ENCODE measurements around the gene SUSD3.

Gene SUSD3

DNA sequence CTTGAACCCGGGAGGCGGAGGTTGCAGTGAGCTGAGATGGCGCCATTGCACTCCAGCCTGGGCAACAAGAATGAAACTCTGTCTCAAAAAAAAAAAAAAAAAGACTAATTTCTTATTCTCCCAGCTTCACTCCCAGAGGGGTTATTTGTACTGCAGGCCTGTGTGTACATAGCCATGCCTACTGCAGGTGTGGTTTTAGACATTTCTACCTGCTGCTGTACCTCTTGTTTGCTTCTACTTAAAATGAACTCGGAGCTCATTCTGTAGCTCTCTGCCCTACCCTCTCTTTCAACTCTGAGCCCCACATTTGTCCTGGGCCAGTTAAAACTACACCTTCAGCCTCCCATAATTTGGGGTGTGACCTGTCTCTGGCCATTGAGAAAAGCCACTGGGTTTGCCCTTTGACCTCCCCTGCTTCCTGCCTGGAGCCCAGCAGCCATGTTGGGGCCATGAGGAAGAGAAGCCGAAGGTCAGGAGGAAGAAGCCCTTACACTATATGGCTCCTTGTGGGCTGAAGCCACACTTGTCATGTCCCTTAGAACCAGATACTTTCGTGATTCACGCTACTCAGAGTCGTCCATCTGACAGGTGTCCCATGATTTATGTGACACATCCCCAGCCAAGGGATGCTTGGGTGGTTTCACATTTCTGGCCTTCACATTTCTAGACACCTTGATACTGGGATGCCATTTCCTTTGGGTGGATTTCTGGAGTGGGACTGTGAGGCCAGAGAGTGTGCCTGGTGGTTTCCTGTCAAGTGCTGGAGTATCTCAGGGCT lies 28.1 kb downstream of the SUSD3 start:
- FAIRE-seq (no peak), DNase-seq (ENCODE audit: insufficient read length, low spot score) (no peak)
- TF ChIP-seq SPI1 (IDR thresholded peaks at IDR 0.05; ENCODE audit: low read depth, low read length) (no peak), POU2F2 (IDR thresholded peaks at IDR 0.05; ENCODE audit: low read depth, low read length) (no peak), POLR2AphosphoS5 (IDR thresholded peaks at IDR 0.05; ENCODE audit: low read depth, low read length) (no peak)

DNA sequence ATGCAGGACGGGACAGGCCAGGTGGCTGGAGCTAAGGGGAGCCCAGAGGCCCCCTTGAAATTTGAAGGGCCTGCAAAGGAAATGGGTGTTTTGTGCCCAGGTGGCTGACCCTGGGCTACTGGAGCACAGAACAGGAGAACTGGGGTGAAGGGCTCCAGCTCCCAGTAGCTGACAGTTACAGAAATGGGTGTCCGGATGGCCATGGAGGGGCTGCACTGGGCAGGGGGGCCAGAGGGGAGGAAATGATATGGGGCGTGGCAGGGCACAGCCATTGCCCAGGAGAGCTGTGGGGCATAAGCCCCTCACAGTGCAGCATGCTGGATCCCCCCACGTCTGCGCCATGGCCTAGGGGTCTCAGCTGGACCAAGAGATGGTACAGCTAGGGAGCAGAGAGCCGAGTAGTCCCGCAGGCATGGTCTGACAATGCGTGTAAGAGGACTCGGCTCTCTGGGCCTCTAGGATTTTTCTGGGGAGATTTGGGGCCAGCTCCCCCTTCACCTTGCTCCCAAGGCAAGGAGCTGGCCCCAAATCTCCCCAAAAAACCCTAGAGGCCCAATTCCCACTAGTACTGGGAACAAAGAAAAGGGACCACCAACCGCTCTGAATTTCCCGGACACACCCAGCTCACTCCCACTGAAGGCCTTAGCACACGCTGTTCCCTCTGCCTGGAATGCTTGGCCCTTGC lies 29.6 kb downstream of the SUSD3 start:
- TF ChIP-seq PAX5 (IDR thresholded peaks at IDR 0.05; ENCODE audit: insufficient read depth, low read length, severe bottlenecking) (no peak), POLR2A (IDR thresholded peaks at IDR 0.05; ENCODE audit: low read depth, low read length) (no peak), POLR2AphosphoS5 (IDR thresholded peaks at IDR 0.05; ENCODE audit: low read depth, low read length) (no peak), SPI1 (IDR thresholded peaks at IDR 0.05; ENCODE audit: low read depth, low read length) (no peak), POU2F2 (IDR thresholded peaks at IDR 0.05; ENCODE audit: low read depth, low read length) (no peak), TAF1 (IDR thresholded peaks at IDR 0.05; ENCODE audit: low read depth, low read length) (no peak)
- no peak for DNase-seq (ENCODE audit: insufficient read length, low spot score)
- FAIRE-seq: no peak

DNA sequence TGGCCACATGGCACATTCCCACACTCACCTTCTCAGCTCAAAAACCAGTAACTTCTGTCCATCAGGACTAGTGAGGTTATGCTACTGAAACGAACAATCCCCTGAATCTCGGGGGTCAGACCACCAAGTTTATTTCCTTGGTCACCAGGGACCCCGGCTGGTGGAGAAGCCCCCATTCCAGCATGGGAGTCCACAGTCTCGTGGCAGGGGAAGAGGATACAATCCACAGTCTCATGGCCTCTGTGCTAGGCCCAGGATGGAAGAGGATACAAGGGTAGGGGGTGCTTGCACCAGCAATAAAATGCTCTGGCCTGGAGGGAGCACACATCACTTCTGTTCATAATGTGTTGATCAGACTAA lies 30.1 kb downstream of the SUSD3 start:
- no peak for FAIRE-seq
- TF ChIP-seq POLR2AphosphoS5 (IDR thresholded peaks at IDR 0.05; ENCODE audit: low read depth, low read length) (no peak), POU2F2 (IDR thresholded peaks at IDR 0.05; ENCODE audit: low read depth, low read length) (no peak), SPI1 (IDR thresholded peaks at IDR 0.05; ENCODE audit: low read depth, low read length) (no peak), POLR2A (IDR thresholded peaks at IDR 0.05; ENCODE audit: low read depth, low read length) (no peak), TAF1 (IDR thresholded peaks at IDR 0.05; ENCODE audit: low read depth, low read length) (no peak), PAX5 (IDR thresholded peaks at IDR 0.05; ENCODE audit: insufficient read depth, low read length, severe bottlenecking) (no peak)
- no peak for DNase-seq (ENCODE audit: insufficient read length, low spot score)

DNA sequence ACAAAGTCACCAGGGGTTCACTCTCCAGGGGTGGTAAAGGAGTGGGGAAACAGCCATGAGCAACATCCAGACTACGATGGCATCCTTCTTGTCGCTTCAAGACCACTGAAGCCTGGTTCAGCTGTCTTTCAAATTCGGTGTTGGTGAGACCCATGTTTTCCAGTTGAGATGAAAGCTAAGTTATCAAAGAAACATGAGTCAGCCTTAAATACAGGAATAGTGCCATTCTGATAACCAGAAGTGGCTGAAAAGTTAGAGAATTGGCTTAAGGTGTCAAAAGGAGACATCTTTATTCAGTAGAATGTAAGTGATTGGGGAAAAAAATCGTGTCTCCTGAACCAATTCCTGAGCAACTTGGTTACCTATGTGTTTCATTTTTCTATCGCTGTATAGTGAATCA lies 30.5 kb downstream of the SUSD3 start:
- no peak for DNase-seq (ENCODE audit: insufficient read length, low spot score)
- no peak for FAIRE-seq
- no peak for TF ChIP-seq PAX5 (IDR thresholded peaks at IDR 0.05; ENCODE audit: insufficient read depth, low read length, severe bottlenecking)
- no peak for TF ChIP-seq POU2F2 (IDR thresholded peaks at IDR 0.05; ENCODE audit: low read depth, low read length)
- TF ChIP-seq POLR2A (IDR thresholded peaks at IDR 0.05; ENCODE audit: low read depth, low read length): no peak
- no peak for TF ChIP-seq POLR2AphosphoS5 (IDR thresholded peaks at IDR 0.05; ENCODE audit: low read depth, low read length)
- no peak for TF ChIP-seq TAF1 (IDR thresholded peaks at IDR 0.05; ENCODE audit: low read depth, low read length)
- TF ChIP-seq SPI1 (IDR thresholded peaks at IDR 0.05; ENCODE audit: low read depth, low read length): no peak

DNA sequence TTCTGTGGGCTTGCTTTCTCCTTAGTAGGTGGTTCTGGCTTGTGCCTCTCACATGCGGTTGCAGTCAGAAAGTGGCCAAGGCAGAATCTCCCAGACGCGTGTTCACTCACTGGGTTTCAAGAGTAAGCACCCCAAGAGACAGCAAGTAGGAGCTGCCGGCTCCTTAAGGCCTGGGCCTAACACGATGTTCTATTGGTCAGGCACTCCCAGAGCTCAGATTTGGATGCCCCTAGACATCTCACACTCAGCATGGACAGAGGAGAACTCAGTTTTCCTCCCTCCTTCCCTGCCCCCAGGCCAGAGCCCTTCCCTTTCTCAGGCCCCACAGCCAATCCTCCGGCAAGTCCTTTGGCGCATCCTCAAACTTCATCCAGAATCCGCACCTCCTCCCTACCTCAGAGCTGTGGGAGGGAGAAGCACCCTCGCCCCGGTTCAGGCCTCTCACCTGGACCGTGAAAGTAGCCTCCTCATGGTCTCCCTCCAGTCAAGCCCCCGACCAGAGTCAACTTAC lies 31.0 kb downstream of the SUSD3 start:
- no peak for FAIRE-seq
- TF ChIP-seq TAF1 (IDR thresholded peaks at IDR 0.05; ENCODE audit: low read depth, low read length) (no peak), SPI1 (IDR thresholded peaks at IDR 0.05; ENCODE audit: low read depth, low read length) (no peak), POLR2A (IDR thresholded peaks at IDR 0.05; ENCODE audit: low read depth, low read length) (no peak), POU2F2 (IDR thresholded peaks at IDR 0.05; ENCODE audit: low read depth, low read length) (no peak), POLR2AphosphoS5 (IDR thresholded peaks at IDR 0.05; ENCODE audit: low read depth, low read length) (no peak), PAX5 (IDR thresholded peaks at IDR 0.05; ENCODE audit: insufficient read depth, low read length, severe bottlenecking) (no peak)
- no peak for DNase-seq (ENCODE audit: insufficient read length, low spot score)

DNA sequence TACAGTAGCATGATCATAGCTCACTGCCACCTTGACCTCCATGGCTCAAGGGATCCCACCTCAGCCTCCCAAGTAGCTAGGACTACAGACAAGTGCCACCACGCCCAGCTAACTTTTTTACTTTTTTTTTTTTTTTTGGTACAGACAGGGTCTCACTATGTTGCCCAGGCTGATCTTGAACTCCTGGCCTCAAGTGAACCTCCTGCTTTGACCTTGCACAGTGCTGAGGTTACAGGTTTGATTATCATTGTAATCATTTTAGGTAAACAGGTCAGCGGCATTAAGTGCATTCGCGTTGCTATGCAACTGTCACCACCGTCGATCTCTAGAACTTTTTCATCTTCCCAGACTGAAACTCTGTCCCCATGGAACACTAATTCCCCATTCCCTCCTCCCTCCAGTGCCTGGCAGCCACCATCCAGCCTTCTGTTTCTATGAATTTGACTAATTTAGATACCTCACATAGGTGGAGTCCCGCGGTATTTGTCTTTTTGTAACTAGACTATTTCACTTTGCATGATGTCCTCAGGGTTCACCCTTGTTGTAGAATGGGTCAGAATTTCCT lies 31.7 kb downstream of the SUSD3 start:
- no peak for FAIRE-seq
- no peak for DNase-seq (ENCODE audit: insufficient read length, low spot score)
- TF ChIP-seq POU2F2 (IDR thresholded peaks at IDR 0.05; ENCODE audit: low read depth, low read length): no peak
- no peak for TF ChIP-seq PAX5 (IDR thresholded peaks at IDR 0.05; ENCODE audit: insufficient read depth, low read length, severe bottlenecking)
- no peak for TF ChIP-seq TAF1 (IDR thresholded peaks at IDR 0.05; ENCODE audit: low read depth, low read length)
- no peak for TF ChIP-seq POLR2A (IDR thresholded peaks at IDR 0.05; ENCODE audit: low read depth, low read length)
- TF ChIP-seq POLR2AphosphoS5 (IDR thresholded peaks at IDR 0.05; ENCODE audit: low read depth, low read length): no peak
- no peak for TF ChIP-seq SPI1 (IDR thresholded peaks at IDR 0.05; ENCODE audit: low read depth, low read length)

DNA sequence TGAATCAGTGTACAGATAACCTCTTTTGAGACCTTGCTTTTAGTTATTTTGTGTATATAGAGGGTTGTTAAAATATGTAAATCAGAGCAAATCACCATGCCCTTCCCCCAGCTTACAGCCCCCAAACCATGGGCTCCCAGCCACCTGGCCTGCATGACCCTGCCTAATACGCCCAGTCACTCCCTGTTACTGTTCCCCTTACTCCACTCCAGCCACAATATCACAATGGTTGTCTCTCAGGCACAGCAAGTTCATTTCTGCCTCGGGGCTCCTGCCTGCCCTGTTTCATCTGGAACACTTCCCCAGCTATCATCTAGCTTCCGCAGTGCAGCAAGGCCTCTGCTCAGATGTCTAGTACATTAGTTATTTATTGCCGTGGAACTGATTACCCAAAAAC lies 32.6 kb downstream of the SUSD3 start:
- DNase-seq (ENCODE audit: insufficient read length, low spot score): no peak
- no peak for FAIRE-seq
- TF ChIP-seq PAX5 (IDR thresholded peaks at IDR 0.05; ENCODE audit: insufficient read depth, low read length, severe bottlenecking) (no peak), POLR2AphosphoS5 (IDR thresholded peaks at IDR 0.05; ENCODE audit: low read depth, low read length) (no peak), POU2F2 (IDR thresholded peaks at IDR 0.05; ENCODE audit: low read depth, low read length) (no peak), POLR2A (IDR thresholded peaks at IDR 0.05; ENCODE audit: low read depth, low read length) (no peak), SPI1 (IDR thresholded peaks at IDR 0.05; ENCODE audit: low read depth, low read length) (no peak), TAF1 (IDR thresholded peaks at IDR 0.05; ENCODE audit: low read depth, low read length) (no peak)

DNA sequence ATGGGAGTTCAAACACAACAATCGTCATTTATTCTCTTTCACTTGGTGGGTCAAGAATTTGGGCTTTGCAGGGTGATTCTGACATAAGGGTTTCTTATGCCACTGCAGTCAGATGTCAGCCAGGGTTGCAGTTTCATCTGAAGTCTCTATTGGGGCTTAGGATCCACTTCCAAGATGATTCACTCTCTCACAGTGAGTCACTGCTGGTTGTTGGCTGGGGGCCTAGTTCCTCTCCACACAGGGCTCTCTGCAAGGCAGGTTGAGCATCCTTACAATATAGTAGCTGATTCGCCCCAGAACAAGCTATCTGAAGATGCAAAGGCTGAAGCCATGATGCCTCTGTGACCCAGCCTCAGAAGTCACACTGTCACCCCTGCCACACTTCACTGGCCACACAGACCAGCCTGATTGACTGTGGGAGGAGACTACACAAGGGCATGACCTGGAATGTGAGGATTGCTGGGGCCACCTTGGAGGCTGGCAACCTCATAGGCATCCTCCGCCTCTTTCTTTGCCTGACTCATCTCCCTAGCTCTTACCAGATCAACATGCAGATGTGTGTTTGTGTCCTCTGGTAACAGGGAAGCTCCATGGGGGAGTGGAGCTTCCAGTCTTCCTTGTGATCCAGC lies 33.1 kb downstream of the SUSD3 start:
- DNase-seq (ENCODE audit: insufficient read length, low spot score): no peak

More for the DNA sequence above, 33.1 kb downstream of the SUSD3 start:
- TF ChIP-seq TAF1 (IDR thresholded peaks at IDR 0.05; ENCODE audit: low read depth, low read length) (no peak), POLR2AphosphoS5 (IDR thresholded peaks at IDR 0.05; ENCODE audit: low read depth, low read length) (no peak), SPI1 (IDR thresholded peaks at IDR 0.05; ENCODE audit: low read depth, low read length) (peak; percentile 75), POLR2A (IDR thresholded peaks at IDR 0.05; ENCODE audit: low read depth, low read length) (no peak), POU2F2 (IDR thresholded peaks at IDR 0.05; ENCODE audit: low read depth, low read length) (no peak), PAX5 (IDR thresholded peaks at IDR 0.05; ENCODE audit: insufficient read depth, low read length, severe bottlenecking) (no peak)
- FAIRE-seq: peak; percentile 88

Data from GM12891 (cell line).